GM21515 (cell line): ENCODE measurements around the gene ASRGL1.

Experiments
- ATAC-seq: cut with Tn5 transposase; IDR thresholded peaks from one replicate; pipeline ENCODE4 v1.9.1; 2021; ENCODE audit not compliant: unreplicated experiment

Gene ASRGL1

GRCh38 chr11:62411524-62411923 lies 74.3 kb downstream of the ASRGL1 start:
- no peak for ATAC-seq

GRCh38 chr11:62413060-62413696 lies 75.9 kb downstream of the ASRGL1 start:
- ATAC-seq = no peak

DNA sequence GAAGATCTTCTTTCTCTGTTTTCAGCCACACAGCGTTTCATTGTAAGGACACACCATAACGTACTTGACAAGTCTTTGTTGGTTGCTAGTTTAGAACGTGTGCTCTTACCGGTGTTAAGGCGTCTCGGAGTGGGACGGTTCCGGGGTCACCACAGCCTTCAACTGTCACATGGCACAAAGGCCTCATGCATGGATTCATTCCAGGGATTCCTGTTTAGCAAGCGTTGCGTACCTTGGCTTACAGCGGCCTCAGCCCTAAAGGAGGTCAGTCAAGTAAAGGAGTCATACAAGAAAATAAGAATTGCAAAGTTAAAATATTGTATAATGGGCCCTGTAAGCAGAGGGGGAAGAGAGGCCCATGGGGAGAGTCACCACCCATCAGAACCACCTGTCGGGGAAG lies 79.3 kb downstream of the ASRGL1 start:
- no peak for ATAC-seq

GRCh38 chr11:62418136-62418535 lies 80.9 kb downstream of the ASRGL1 start:
- no peak for ATAC-seq

GRCh38 chr11:62418733-62419132 lies 81.5 kb downstream of the ASRGL1 start, which contains the start of gene SCGB1A1:
SCGB1A1 (plus strand) TSS chr11:62419033; CDS start chr11:62419096, 63 bp downstream.
- no peak for ATAC-seq

DNA sequence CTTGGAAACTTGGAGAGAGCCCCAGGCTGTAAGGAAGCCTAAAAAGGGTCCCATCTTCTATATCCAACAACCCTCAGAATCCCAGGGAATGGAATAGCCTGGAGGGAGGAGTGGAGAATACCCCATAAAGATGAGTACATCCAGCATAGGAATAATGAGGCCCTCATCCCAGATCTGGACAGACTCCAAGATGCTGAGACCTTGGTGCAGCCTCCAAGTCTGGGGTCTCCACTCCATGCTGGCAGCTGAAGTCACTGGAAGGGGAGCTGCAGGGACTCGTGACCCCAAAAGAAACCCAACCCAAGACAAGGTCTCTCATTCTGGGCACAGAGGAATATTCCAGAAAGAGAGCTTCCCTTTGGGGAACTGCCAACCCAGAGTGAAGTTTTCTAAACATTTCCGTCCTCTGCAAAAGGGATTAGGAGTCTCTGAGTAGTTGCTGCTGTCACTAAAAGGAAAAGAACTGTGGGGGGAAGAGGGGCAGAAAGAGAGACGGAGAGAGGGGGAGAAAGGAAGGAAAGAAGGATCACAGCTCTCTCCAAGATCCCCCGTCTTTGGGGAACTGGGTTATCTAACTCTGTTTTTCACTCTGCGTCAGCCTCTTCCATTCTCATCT lies 82.2 kb downstream of the ASRGL1 start:
- ATAC-seq = no peak

- ATAC-seq = no peak
Measured at GRCh38 chr11:62419943-62420342, 82.7 kb downstream of the ASRGL1 start.

DNA sequence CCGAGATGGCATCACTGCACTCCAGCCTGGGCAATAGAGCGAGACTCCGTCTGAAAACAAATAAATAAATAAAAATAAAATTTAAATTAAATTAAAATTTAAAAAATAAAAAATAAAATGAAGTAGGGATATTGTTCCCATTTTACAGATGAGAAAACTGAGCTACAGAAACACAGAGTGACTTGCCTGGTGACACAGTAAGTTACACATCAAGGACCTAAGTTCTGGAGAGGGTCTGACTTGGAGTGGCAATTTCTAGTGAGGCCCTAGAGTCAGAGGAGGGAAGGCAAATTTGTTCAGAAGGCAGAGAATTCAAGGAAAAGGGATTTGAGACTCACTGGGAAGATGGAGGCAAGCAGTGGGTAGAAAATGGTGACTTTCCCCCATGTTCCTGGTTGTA lies 83.6 kb downstream of the ASRGL1 start:
- ATAC-seq = no peak

DNA sequence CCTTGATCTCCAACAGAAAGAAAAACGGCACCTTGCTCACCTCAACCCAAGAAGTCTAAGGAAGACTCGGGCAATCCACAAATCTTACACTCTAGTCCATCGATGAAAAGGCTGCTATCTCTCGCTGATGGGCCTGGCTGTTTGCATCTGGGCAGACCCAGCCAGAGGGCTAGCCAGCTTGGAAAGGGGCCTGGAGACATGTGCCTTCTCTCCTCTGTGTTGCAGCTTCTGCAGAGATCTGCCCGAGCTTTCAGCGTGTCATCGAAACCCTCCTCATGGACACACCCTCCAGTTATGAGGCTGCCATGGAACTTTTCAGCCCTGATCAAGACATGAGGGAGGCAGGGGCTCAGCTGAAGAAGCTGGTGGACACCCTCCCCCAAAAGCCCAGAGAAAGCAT lies 84.7 kb downstream of the ASRGL1 start:
- no peak for ATAC-seq

DNA sequence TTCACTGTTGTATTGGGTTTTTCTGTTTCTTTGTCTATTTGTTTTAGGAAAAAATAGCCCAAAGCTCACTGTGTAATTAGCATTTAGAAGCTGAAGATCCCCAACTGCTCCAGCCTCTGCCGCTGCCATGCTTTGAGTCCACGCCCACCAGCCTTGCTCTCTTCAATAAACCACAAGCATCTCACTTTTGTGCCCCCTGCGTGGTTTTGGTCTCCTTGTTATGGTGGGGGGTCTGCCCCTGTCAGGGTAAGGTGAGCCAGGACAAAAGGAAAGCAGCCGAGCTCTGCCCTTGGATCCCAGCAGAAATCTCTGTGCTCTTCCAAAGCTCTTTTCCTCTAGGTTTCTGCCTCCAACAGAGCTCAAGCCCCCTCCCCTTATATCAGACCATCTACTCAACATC lies 85.8 kb downstream of the ASRGL1 start:
- ATAC-seq = no peak

- ATAC-seq = no peak
Measured at GRCh38 chr11:62427630-62428233, 90.5 kb downstream of the ASRGL1 start.

DNA sequence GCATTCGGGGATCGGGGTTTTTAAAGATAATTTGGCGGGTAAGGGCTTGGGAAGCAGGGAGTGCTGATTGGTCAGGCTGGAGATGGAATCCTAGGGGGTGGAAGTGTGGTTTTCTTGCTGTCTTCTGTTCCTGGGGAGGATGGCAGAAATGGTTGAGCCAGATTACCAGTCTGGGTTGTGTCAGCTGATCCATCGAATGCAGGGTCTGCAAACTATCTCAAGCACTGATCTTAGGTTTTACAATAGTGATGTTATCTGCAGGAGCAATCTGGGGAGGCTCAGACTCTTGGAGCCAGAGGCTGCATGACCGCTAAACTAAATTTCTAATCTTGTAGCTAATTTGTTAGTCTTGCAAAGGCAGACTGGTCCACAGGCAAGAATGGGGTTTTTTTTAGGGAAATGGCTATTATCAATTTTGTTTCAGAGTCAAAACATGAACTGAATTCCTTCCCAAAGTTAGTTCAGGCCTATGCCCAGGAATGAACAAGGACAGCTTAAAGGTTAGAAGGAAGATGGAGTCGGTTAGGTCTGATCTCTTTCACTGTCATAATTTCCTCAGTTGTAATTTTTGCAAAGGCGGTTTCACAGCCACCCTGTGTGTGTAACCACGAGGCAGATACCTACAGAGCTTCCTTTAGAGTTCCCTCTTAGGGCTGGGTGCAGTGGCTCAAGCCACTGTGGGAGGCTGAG lies 91.8 kb downstream of the ASRGL1 start:
- no peak for ATAC-seq

DNA sequence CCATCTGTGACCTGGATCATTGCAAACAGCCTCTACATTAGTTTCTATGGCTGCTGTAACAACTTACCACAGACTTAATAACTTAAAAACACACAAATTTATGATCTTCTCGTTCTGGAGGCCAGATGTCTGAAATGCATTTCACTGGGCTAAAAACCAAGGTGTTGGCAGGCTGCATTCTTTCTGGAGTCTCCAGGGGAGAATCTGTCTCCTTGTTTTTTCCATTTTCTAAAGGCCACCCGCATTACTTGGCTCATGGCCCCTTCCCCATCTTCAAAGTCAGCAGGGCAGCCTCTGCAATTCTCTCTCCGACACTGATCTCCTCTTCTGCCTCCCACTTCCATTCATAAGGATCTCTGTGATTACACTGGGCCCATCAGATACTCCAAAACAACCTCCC lies 93.2 kb downstream of the ASRGL1 start:
- no peak for ATAC-seq

DNA sequence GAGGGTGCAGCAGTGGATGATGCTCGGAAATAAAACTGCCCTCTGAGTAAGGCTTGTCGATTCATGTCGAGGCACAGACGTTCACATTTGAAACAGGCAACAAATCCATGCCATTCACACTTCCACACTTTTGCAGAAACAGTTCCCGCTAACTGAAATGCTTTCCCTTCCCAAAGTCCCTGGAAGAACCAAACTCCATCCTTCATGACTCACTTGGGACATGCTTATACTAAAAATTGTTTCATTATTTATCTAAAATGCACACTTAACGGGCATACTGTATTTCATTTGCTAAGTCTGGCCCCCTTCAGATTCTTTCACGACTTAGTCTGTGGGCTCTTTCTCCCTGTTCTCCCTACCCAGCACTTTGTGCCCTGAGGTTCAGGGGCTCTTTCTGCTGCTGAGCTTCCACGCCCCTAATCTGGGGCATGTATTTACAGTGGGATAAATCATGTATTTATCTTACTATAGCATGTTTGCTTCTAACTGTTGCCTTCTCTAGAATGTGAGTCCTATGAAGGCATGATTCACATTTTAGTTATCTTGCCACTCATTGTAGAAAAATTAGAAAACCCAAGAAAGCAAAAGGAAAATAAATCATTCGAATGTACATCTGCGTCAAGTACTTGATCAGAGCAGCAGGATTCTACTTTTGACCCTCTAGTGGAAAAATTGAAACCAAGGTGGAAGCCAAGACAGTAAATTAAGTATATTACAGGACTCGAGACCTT lies 94.1 kb downstream of the ASRGL1 start:
- no peak for ATAC-seq

GRCh38 chr11:62432695-62433094 lies 95.4 kb downstream of the ASRGL1 start:
- ATAC-seq = no peak

GRCh38 chr11:62433141-62433903 lies 96.1 kb downstream of the ASRGL1 start:
- no peak for ATAC-seq

DNA sequence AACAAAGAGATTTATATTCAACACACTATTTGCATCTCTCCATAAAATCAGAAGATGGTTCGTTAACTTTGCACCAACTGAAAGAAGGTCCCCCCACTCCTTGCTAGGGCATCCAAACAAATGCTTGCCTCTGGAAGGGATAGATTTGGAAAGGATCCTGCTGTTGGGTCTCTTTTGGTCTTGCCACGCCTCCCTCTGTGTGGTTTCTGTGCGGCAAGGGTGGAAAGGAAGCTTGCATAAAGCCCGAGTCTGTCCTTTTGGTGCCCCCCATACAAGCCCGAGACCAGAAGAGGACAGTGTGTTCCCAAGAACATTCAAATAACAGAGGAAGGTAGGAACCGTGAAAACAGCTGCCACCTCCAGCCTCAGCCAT lies 96.6 kb downstream of the ASRGL1 start:
- ATAC-seq = no peak

- no peak for ATAC-seq
Measured at GRCh38 chr11:62435846-62436660, 98.8 kb downstream of the ASRGL1 start.

DNA sequence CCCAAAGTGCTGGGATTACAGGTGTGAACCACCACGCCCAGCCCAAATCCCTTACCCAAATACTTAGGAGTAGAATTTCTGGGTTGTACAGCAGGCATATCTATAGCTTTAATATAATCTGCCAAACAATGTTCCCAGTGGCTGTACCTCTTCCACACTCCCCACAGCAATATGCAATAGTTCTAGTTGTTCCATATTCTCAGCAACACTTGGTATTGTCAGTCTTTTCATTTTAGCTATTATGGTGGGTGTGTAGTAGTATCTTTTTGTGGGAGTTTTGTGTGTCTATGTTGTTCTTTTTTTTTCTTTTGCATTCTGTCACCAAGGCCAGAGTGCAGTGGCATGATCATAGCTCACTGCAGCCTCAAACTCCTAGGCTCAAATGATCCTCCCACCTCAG lies 100.4 kb downstream of the ASRGL1 start:
- no peak for ATAC-seq

- ATAC-seq = no peak
Measured at GRCh38 chr11:62438641-62439040, 101.4 kb downstream of the ASRGL1 start.
